ENCODE measurements around the gene SPTAN1. TPM values are rescaled to one million over a fixed set of nuclear protein-coding genes. Genes with fewer than 3 reads are reported as not detected.

The SPTAN1 gene
- polyA plus RNA-seq, 1 donor from 2014 or later = 287 TPM

DNA sequence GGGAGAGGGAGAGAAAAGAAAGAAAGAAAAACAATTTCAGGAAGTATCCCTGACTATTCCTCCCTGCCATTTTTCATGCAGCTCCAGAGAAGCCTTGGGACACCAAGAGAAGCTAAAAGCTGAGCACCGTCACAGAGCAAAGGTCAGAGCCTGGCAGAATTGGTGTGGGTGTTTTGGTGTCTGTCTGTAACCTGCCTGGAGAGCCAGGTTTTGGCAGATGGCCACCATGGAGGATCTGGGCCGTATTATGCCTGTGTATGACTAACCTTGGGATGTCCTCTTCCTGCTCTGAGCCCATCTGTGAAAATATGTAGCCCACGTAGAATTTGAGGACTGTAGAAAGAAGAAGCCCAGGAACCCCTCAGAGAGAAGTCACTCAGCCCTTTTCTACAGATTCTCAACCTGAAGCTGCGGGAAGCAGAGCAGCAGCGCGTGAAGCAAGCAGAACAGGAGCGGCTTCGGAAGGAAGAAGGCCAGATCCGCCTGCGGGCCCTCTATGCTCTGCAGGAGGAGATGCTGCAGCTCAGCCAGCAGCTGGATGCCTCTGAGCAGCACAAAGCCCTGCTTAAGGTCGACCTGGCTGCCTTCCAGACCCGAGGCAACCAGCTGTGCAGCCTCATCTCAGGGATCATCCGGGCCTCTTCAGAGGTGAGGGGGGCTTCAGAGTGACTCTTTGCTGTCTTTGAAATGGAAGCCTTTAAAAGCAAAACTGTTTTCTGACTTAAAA, 29.0 kb upstream of the SPTAN1 start:
- H3K27ac ChIP-seq (ENCODE audit: low read length) = no peak overlapping the region
- no peaks in the 10 kb centered on the region for H3K9me3 ChIP-seq (ENCODE audit: low read length)
- no peaks in the 10 kb centered on the region for H3K27me3 ChIP-seq (ENCODE audit: insufficient read depth, low read depth, low read length)
- no peak overlapping the region for H3K9ac ChIP-seq (ENCODE audit: low read length)
- no peak overlapping the region for H2AFZ ChIP-seq (ENCODE audit: low read depth, low read length)
- H3K36me3 ChIP-seq (ENCODE audit: insufficient read depth, low read length) = no peaks in the 10 kb centered on the region
- no peaks in the 10 kb centered on the region for H3F3A ChIP-seq (ENCODE audit: insufficient read depth, low read length, poor library complexity, severe bottlenecking)
- H3K79me2 ChIP-seq (replicated peaks; ENCODE audit: insufficient read depth, low read length) = no peaks in the 10 kb centered on the region
- H3K4me2 ChIP-seq (ENCODE audit: low read length) = no peak overlapping the region
- H3K9me2 ChIP-seq (ENCODE audit: insufficient read depth, low read length) = no peaks in the 10 kb centered on the region
- no peak for TF ChIP-seq POLR2AphosphoS5 (IDR thresholded peaks at IDR 0.05)
- TF ChIP-seq SMC3 (conservative IDR thresholded peaks at IDR 0.05; ENCODE audit: poor library complexity) = no peak
- TF ChIP-seq, protein P1, sequence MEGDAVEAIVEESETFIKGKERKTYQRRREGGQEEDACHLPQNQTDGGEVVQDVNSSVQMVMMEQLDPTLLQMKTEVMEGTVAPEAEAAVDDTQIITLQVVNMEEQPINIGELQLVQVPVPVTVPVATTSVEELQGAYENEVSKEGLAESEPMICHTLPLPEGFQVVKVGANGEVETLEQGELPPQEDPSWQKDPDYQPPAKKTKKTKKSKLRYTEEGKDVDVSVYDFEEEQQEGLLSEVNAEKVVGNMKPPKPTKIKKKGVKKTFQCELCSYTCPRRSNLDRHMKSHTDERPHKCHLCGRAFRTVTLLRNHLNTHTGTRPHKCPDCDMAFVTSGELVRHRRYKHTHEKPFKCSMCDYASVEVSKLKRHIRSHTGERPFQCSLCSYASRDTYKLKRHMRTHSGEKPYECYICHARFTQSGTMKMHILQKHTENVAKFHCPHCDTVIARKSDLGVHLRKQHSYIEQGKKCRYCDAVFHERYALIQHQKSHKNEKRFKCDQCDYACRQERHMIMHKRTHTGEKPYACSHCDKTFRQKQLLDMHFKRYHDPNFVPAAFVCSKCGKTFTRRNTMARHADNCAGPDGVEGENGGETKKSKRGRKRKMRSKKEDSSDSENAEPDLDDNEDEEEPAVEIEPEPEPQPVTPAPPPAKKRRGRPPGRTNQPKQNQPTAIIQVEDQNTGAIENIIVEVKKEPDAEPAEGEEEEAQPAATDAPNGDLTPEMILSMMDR (IDR thresholded peaks at IDR 0.05; ENCODE audit: poor library complexity, severe bottlenecking) = no peak
- TF ChIP-seq TAF1 (IDR thresholded peaks at IDR 0.05; ENCODE audit: low read depth) = no peak
- TF ChIP-seq, protein P2, sequence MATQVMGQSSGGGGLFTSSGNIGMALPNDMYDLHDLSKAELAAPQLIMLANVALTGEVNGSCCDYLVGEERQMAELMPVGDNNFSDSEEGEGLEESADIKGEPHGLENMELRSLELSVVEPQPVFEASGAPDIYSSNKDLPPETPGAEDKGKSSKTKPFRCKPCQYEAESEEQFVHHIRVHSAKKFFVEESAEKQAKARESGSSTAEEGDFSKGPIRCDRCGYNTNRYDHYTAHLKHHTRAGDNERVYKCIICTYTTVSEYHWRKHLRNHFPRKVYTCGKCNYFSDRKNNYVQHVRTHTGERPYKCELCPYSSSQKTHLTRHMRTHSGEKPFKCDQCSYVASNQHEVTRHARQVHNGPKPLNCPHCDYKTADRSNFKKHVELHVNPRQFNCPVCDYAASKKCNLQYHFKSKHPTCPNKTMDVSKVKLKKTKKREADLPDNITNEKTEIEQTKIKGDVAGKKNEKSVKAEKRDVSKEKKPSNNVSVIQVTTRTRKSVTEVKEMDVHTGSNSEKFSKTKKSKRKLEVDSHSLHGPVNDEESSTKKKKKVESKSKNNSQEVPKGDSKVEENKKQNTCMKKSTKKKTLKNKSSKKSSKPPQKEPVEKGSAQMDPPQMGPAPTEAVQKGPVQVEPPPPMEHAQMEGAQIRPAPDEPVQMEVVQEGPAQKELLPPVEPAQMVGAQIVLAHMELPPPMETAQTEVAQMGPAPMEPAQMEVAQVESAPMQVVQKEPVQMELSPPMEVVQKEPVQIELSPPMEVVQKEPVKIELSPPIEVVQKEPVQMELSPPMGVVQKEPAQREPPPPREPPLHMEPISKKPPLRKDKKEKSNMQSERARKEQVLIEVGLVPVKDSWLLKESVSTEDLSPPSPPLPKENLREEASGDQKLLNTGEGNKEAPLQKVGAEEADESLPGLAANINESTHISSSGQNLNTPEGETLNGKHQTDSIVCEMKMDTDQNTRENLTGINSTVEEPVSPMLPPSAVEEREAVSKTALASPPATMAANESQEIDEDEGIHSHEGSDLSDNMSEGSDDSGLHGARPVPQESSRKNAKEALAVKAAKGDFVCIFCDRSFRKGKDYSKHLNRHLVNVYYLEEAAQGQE (IDR thresholded peaks at IDR 0.05; ENCODE audit: borderline replicate concordance) = no peak
- no peak for TF ChIP-seq EP300 (conservative IDR thresholded peaks at IDR 0.05; ENCODE audit: poor library complexity, severe bottlenecking)
- TF ChIP-seq RAD21 (conservative IDR thresholded peaks at IDR 0.05) = no peak
- TF ChIP-seq EZH2 (IDR thresholded peaks at IDR 0.05; ENCODE audit: borderline replicate concordance, insufficient read depth, low read length, poor library complexity, severe bottlenecking) = no peak
- no peak for TF ChIP-seq MXI1 (conservative IDR thresholded peaks at IDR 0.05; ENCODE audit: poor library complexity, severe bottlenecking)
- no peak overlapping the region for H3K4me3 ChIP-seq (ENCODE audit: low read length)
- no peaks in the 10 kb centered on the region for H4K20me1 ChIP-seq (ENCODE audit: insufficient read depth)

DNA sequence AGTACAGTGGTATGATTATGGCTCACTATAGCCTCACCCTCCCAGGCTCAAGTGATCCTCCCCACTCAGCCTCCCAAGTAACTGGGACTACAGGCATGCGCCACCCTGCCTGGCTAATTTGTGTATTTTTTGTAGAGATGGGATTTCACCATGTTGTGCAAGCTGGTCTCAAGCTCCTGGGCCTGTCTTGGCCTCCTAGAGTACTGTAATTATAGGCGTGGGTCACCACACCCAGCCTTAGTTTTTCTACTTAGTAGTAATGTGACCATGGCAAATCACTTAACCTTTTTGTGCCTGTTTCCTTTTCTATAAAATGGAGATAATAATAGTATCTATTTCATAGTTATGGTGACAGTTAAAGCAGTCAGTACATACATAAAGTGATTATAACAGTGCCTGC, 25.7 kb upstream of the SPTAN1 start:
- Histone ChIP-seq H3K9me3 (ENCODE audit: low read length) (no peaks in the 10 kb centered on the region), H3K4me3 (ENCODE audit: low read length) (no peak overlapping the region), H3K36me3 (ENCODE audit: insufficient read depth, low read length) (no peaks in the 10 kb centered on the region), H3K9ac (ENCODE audit: low read length) (no peak overlapping the region), H3K4me2 (ENCODE audit: low read length) (no peak overlapping the region), H3K79me2 (replicated peaks; ENCODE audit: insufficient read depth, low read length) (no peaks in the 10 kb centered on the region), H3K27ac (ENCODE audit: low read length) (no peak overlapping the region), H3F3A (ENCODE audit: insufficient read depth, low read length, poor library complexity, severe bottlenecking) (no peaks in the 10 kb centered on the region), H2AFZ (ENCODE audit: low read depth, low read length) (no peak overlapping the region), H3K27me3 (ENCODE audit: insufficient read depth, low read depth, low read length) (no peaks in the 10 kb centered on the region), H4K20me1 (ENCODE audit: insufficient read depth) (no peaks in the 10 kb centered on the region), H3K9me2 (ENCODE audit: insufficient read depth, low read length) (no peaks in the 10 kb centered on the region)
- TF ChIP-seq POLR2AphosphoS5 (IDR thresholded peaks at IDR 0.05) = no peak
- TF ChIP-seq EZH2 (IDR thresholded peaks at IDR 0.05; ENCODE audit: borderline replicate concordance, insufficient read depth, low read length, poor library complexity, severe bottlenecking) = no peak
- TF ChIP-seq, protein P1 (IDR thresholded peaks at IDR 0.05; ENCODE audit: poor library complexity, severe bottlenecking) = no peak
- TF ChIP-seq MXI1 (conservative IDR thresholded peaks at IDR 0.05; ENCODE audit: poor library complexity, severe bottlenecking) = no peak
- no peak for TF ChIP-seq RAD21 (conservative IDR thresholded peaks at IDR 0.05)
- TF ChIP-seq EP300 (conservative IDR thresholded peaks at IDR 0.05; ENCODE audit: poor library complexity, severe bottlenecking) = no peak
- TF ChIP-seq SMC3 (conservative IDR thresholded peaks at IDR 0.05; ENCODE audit: poor library complexity) = no peak
- TF ChIP-seq, protein P2 (IDR thresholded peaks at IDR 0.05; ENCODE audit: borderline replicate concordance) = no peak
- no peak for TF ChIP-seq TAF1 (IDR thresholded peaks at IDR 0.05; ENCODE audit: low read depth)
